Astrocyte (in vitro differentiated cells and primary cell): Measurements from ENCODE around the gene NR1H3. TPM values are rescaled to one million over a fixed set of nuclear protein-coding genes. Genes with fewer than 3 reads are reported as not detected.

Experiments used
- DNase-seq: peaks from one replicate; pipeline ENCODE4 v3.0.0-alpha.2; 2010; ENCODE audit warnings: low read depth
- FAIRE-seq: peaks from 2 replicates; lab custom pipeline; 2011; peaks lifted over from hg19 to GRCh38; lab: Jason Lieb, UNC
- H2AFZ ChIP-seq: 2 replicates; pipeline ENCODE4 v1.6.0; 2012; ENCODE audit warnings: low read depth, low read length, inconsistent platforms
- H3K27ac ChIP-seq: 2 replicates; pipeline ENCODE4 v1.5.1; 2011; ENCODE audit warnings: low read depth, low read length, inconsistent platforms
- H3K27me3 ChIP-seq: 2 replicates; pipeline ENCODE4 v1.6.0; 2011; ENCODE audit warnings: low read length, inconsistent platforms; ENCODE audit not compliant: insufficient read depth
- H3K36me3 ChIP-seq: 2 replicates; pipeline ENCODE4 v1.5.1; 2011; ENCODE audit warnings: low read length, inconsistent platforms; ENCODE audit not compliant: insufficient read depth
- H3K4me1 ChIP-seq: 2 replicates; pipeline ENCODE4 v1.5.1; 2011; ENCODE audit warnings: low read length, inconsistent platforms; ENCODE audit not compliant: insufficient read depth
- H3K4me2 ChIP-seq: 2 replicates; pipeline ENCODE4 v1.6.0; 2012; ENCODE audit warnings: low read length, inconsistent platforms
- H3K4me3 ChIP-seq: 2 replicates; pipeline ENCODE4 v1.5.1; 2011; ENCODE audit warnings: low read depth, mild to moderate bottlenecking, low read length, inconsistent platforms; ENCODE audit not compliant: insufficient read depth
- H3K79me2 ChIP-seq: 2 replicates; pipeline ENCODE4 v1.6.0; 2012; ENCODE audit warnings: mild to moderate bottlenecking, low read length, inconsistent platforms; ENCODE audit not compliant: insufficient read depth
- H3K9ac ChIP-seq: 2 replicates; pipeline ENCODE4 v1.6.0; 2012; ENCODE audit warnings: mild to moderate bottlenecking, low read length, inconsistent platforms
- H3K9me3 ChIP-seq: 2 replicates; pipeline ENCODE4 v1.5.1; 2012; ENCODE audit warnings: low read depth, mild to moderate bottlenecking, low read length, inconsistent platforms; ENCODE audit not compliant: insufficient read depth
- H4K20me1 ChIP-seq: 2 replicates; pipeline ENCODE4 v1.6.0; 2012; ENCODE audit warnings: low read length, inconsistent platforms; ENCODE audit not compliant: insufficient read depth
- H3K27ac Mint-ChIP-seq: one replicate; pipeline ENCODE4 v1.8.0; 2021; ENCODE audit warnings: mild to moderate bottlenecking, mixed read lengths; ENCODE audit not compliant: unreplicated experiment
- H3K27me3 Mint-ChIP-seq: one replicate; pipeline ENCODE4 v1.8.0; 2021; ENCODE audit warnings: low read depth, mixed read lengths; ENCODE audit not compliant: unreplicated experiment
- H3K36me3 Mint-ChIP-seq: one replicate; pipeline ENCODE4 v1.8.0; 2021; ENCODE audit warnings: low read depth, mixed read lengths; ENCODE audit not compliant: unreplicated experiment
- H3K4me1 Mint-ChIP-seq: one replicate; pipeline ENCODE4 v1.8.0; 2021; ENCODE audit warnings: low read depth, mixed read lengths; ENCODE audit not compliant: unreplicated experiment
- H3K4me3 Mint-ChIP-seq: one replicate; pipeline ENCODE4 v1.8.0; 2021; ENCODE audit warnings: mild to moderate bottlenecking, moderate library complexity, mixed read lengths; ENCODE audit not compliant: unreplicated experiment
- H3K9me3 Mint-ChIP-seq: one replicate; pipeline ENCODE4 v1.8.0; 2021; ENCODE audit warnings: mild to moderate bottlenecking, mixed read lengths; ENCODE audit not compliant: unreplicated experiment
- CTCF ChIP-seq: IDR thresholded peaks from 2 replicates; pipeline ENCODE4 v1.5.1; 2011; ENCODE audit warnings: low read depth, mild to moderate bottlenecking, inconsistent platforms, low read length, moderate library complexity; ENCODE audit not compliant: insufficient read depth
- EZH2 ChIP-seq: IDR thresholded peaks from 2 replicates; pipeline ENCODE4 v1.6.1; 2012; ENCODE audit warnings: mild to moderate bottlenecking, low read length, inconsistent platforms; ENCODE audit not compliant: insufficient read depth
- total RNA-seq: library from RNA; stranded (reverse); gene quantifications from 2 replicates; pipeline ENCODE4 v1.2.1, GENCODE V29; 2021

Gene NR1H3
- total RNA-seq, 1 donor from 2014 or later: 11.2 TPM

- TF ChIP-seq CTCF (no peak), EZH2 (no peak)
- H3K4me1 ChIP-seq: peaks cover 46% of the 10 kb centered on the region
- Mint-ChIP-seq H3K27ac (peak overlapping the region; percentile 94), H3K36me3 (peaks cover 5% of the 10 kb centered on the region), H3K4me1 (peaks cover 37% of the 10 kb centered on the region), H3K9me3 (no peaks in the 10 kb centered on the region), H3K4me3 (peak overlapping the region; percentile 92), H3K27me3 (no peaks in the 10 kb centered on the region)
- H3K36me3 ChIP-seq: peaks cover 5% of the 10 kb centered on the region
- H3K27me3 ChIP-seq: no peaks in the 10 kb centered on the region
- H3K4me2 ChIP-seq: peak overlapping the region; percentile 92
- no peak overlapping the region for H2AFZ ChIP-seq
- FAIRE-seq: peak; percentile 60
- peak overlapping the region; percentile 93 for H3K9ac ChIP-seq
- peak overlapping the region; percentile 83 for H3K4me3 ChIP-seq
- peaks cover 24% of the 10 kb centered on the region for H3K79me2 ChIP-seq
- no peaks in the 10 kb centered on the region for H3K9me3 ChIP-seq
- H4K20me1 ChIP-seq: peaks cover 21% of the 10 kb centered on the region
- peak overlapping the region; percentile 92 for H3K27ac ChIP-seq
- DNase-seq: peak; percentile 89
These were observed 41.5 kb upstream of the NR1H3 start for GRCh38 chr11:47216121-47216798.

- TF ChIP-seq EZH2 (no peak), CTCF (no peak)
- Histone ChIP-seq H3K4me3 (no peak overlapping the region), H2AFZ (no peak overlapping the region), H3K4me1 (peaks cover 33% of the 10 kb centered on the region), H3K27ac (peak overlapping the region; percentile 39), H4K20me1 (peaks cover 21% of the 10 kb centered on the region), H3K9me3 (no peaks in the 10 kb centered on the region), H3K36me3 (peaks cover 7% of the 10 kb centered on the region), H3K79me2 (peaks cover 18% of the 10 kb centered on the region), H3K27me3 (no peaks in the 10 kb centered on the region), H3K9ac (peak overlapping the region; percentile 4), H3K4me2 (peak overlapping the region; percentile 52)
- Mint-ChIP-seq H3K9me3 (no peaks in the 10 kb centered on the region), H3K36me3 (peaks cover 5% of the 10 kb centered on the region), H3K4me3 (peak overlapping the region; percentile 25), H3K27me3 (no peaks in the 10 kb centered on the region), H3K4me1 (peaks cover 35% of the 10 kb centered on the region), H3K27ac (peak overlapping the region; percentile 92)
- DNase-seq (peak; percentile 48), FAIRE-seq (no peak)
These were observed 37.4 kb upstream of the NR1H3 start for GRCh38 chr11:47220401-47220821.

- H3K4me3 Mint-ChIP-seq: no peak overlapping the region
- Histone ChIP-seq H3K9me3 (no peaks in the 10 kb centered on the region), H3K27ac (peak overlapping the region; percentile 18), H4K20me1 (peaks cover 16% of the 10 kb centered on the region), H2AFZ (no peak overlapping the region), H3K4me1 (peaks cover 20% of the 10 kb centered on the region), H3K27me3 (no peaks in the 10 kb centered on the region), H3K4me2 (no peak overlapping the region), H3K79me2 (peaks cover 16% of the 10 kb centered on the region), H3K36me3 (peaks cover 13% of the 10 kb centered on the region), H3K4me3 (no peak overlapping the region), H3K9ac (no peak overlapping the region)
- DNase-seq: no peak
- H3K36me3 Mint-ChIP-seq: peaks cover 8% of the 10 kb centered on the region
- no peaks in the 10 kb centered on the region for H3K9me3 Mint-ChIP-seq
- FAIRE-seq: no peak
- peaks cover 20% of the 10 kb centered on the region for H3K4me1 Mint-ChIP-seq
- TF ChIP-seq EZH2: no peak
- no peak overlapping the region for H3K27ac Mint-ChIP-seq
- no peaks in the 10 kb centered on the region for H3K27me3 Mint-ChIP-seq
These were observed 35.1 kb upstream of the NR1H3 start for GRCh38 chr11:47222696-47223095.
